Hepatocyte (in vitro differentiated cells): ENCODE results near the gene NGEF.

Source experiments
- EZH2 ChIP-seq: fragments of 200-600 bp; sonication (generic); IDR thresholded peaks from 2 replicates; pipeline ENCODE4 v1.6.1; 2016; ENCODE audit warnings: antibody characterized with exemption, mild to moderate bottlenecking, borderline replicate concordance
- TF ChIP-seq, protein P1 (sequence below): fragments of 200-600 bp; sonication (generic); IDR thresholded peaks from 2 replicates; pipeline ENCODE4 v1.5.1; 2016; ENCODE audit warnings: antibody characterized with exemption, mild to moderate bottlenecking; ENCODE audit not compliant: poor library complexity

DNA sequence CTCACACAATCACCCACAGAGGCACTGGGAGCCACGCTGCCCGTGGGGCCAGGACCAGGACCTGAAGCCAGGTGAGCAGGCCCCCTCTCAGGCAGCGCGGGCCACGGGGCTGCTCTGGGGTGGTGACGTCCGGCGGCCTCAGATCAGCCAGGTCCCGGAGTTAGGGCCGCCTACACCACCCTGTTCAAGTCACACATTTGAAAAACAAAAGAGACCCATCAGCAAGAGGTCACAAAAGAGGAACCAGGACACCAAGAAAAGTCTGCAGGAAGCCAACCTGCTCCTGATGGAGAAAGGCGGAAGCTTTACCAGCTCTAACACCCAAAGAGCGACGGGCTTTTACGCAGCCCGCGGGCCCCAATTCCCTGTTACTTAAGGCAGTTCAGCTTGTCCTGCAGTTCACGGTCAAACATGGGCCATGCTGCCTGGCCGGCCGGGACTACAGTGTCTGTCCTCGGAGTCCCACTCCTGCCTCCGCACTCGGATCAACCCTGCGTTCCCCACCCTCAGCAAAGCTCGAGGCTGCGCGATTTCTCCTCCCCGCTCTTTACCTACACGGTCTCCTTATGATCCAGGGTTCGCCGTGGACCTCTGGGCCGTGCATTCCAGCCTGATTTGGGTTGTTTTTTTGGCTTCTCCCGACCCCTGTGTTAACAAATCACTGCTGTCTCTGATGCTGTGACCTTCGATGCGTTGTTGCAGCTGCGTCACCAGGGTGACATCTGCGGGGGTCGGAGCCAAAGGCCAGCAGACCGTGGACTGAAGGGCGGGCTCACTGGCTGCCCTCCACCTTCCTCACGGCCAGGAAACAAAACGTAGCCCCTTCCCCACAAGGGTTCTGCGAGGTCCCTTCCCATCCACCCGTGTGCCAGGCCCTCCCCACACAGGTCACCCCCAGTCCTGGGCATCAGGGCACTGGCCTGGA lies 112.0 kb downstream of the NGEF start:
- no peak for TF ChIP-seq EZH2
- TF ChIP-seq, protein P1, sequence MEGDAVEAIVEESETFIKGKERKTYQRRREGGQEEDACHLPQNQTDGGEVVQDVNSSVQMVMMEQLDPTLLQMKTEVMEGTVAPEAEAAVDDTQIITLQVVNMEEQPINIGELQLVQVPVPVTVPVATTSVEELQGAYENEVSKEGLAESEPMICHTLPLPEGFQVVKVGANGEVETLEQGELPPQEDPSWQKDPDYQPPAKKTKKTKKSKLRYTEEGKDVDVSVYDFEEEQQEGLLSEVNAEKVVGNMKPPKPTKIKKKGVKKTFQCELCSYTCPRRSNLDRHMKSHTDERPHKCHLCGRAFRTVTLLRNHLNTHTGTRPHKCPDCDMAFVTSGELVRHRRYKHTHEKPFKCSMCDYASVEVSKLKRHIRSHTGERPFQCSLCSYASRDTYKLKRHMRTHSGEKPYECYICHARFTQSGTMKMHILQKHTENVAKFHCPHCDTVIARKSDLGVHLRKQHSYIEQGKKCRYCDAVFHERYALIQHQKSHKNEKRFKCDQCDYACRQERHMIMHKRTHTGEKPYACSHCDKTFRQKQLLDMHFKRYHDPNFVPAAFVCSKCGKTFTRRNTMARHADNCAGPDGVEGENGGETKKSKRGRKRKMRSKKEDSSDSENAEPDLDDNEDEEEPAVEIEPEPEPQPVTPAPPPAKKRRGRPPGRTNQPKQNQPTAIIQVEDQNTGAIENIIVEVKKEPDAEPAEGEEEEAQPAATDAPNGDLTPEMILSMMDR, result no peak
